AG08396 (cell line): ENCODE results near the gene BRAT1.
"Not testable (repeated sequence)": the region's sequence is repeated elsewhere in the genome, so short reads cannot be mapped to it uniquely, and the experiment has no call there.

Experiments used
- DNase-seq: peaks from one replicate; pipeline ENCODE4 v3.0.0; 2012; ENCODE audit warnings: low spot score, mixed read lengths

Gene BRAT1

GRCh38 chr7:2583798-2584580 is 28.7 kb upstream of the BRAT1 start:
- no peak for DNase-seq

GRCh38 chr7:2582006-2582735 is 26.8 kb upstream of the BRAT1 start:
- no peak for DNase-seq

GRCh38 chr7:2580636-2581035 is 25.3 kb upstream of the BRAT1 start:
- DNase-seq: no peak

- no peak for DNase-seq
Measured at GRCh38 chr7:2577914-2578680, 22.8 kb upstream of the BRAT1 start.

GRCh38 chr7:2576742-2577491 is 21.6 kb upstream of the BRAT1 start:
- DNase-seq: no peak

- DNase-seq: no peak
Measured at GRCh38 chr7:2575733-2576340, 20.5 kb upstream of the BRAT1 start.

- DNase-seq: no peak
Measured at GRCh38 chr7:2575046-2575732, 19.9 kb upstream of the BRAT1 start.

GRCh38 chr7:2573761-2574160 is 18.4 kb upstream of the BRAT1 start:
- no peak for DNase-seq

- DNase-seq: no peak
Measured at GRCh38 chr7:2572101-2572842, 16.9 kb upstream of the BRAT1 start.

GRCh38 chr7:2571409-2571808 is 16.1 kb upstream of the BRAT1 start:
- DNase-seq: no peak

- no peak for DNase-seq
Measured at GRCh38 chr7:2570021-2570420, 14.7 kb upstream of the BRAT1 start.

- DNase-seq: no peak
Measured at GRCh38 chr7:2569421-2569820, 14.1 kb upstream of the BRAT1 start.

GRCh38 chr7:2568521-2569223 is 13.3 kb upstream of the BRAT1 start:
- DNase-seq: no peak

GRCh38 chr7:2567679-2568278 is 12.5 kb upstream of the BRAT1 start:
- peak; percentile 58 for DNase-seq

- DNase-seq: peak; percentile 30
Measured at GRCh38 chr7:2566890-2567678, 11.8 kb upstream of the BRAT1 start.

- DNase-seq: no peak
Measured at GRCh38 chr7:2566348-2566889, 11.1 kb upstream of the BRAT1 start.

GRCh38 chr7:2564970-2565540 is 9.7 kb upstream of the BRAT1 start:
- DNase-seq: no peak

GRCh38 chr7:2563955-2564354 is 8.6 kb upstream of the BRAT1 start:
- not testable (repeated sequence) for DNase-seq
